Measurements from ENCODE around the gene KCNH8.

- no peak for TF ChIP-seq CTCF (IDR thresholded peaks at IDR 0.05; ENCODE audit: low read depth, low read length)
- no peak for TF ChIP-seq EZH2phosphoT487 (IDR thresholded peaks at IDR 0.05; ENCODE audit: low read depth)
Observed at GRCh38 chr3:19147905-19148767, at the start of gene KCNH8.

Data from OCI-LY3 (cell line).